Fibroblast of upper back skin (primary cell): ENCODE measurements around the gene CPXM1.

Experiments
- DNase-seq: peaks from one replicate; pipeline ENCODE4 v3.0.0-alpha.2; 2013

The CPXM1 gene

DNA sequence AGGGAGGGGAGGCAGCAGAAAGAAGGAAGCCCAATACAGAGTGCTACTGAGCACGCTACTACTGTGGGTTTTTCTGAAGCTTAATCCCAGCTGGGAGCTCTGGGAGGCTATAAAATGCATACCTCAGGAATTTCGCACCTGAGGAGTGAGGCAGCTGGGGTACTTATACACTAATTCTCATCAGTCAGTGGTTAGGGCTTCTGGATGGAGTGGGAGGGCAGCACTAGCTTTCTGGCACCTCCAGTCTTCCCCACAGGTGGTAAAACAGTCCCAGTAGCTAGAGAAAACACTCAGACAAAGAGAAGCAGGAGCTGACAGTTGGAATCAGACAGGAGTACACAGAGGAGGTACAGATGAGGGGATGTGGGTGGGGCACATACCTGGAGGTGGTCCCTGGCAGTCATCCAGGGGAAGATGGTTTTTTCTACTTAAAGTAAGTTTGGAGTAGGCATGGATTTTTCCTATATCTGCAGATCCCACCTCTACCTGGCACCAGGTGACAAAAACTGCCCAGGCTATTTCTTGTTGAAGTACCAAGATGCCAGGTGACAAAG is 37.8 kb downstream of the CPXM1 start:
- no peak for DNase-seq

DNA sequence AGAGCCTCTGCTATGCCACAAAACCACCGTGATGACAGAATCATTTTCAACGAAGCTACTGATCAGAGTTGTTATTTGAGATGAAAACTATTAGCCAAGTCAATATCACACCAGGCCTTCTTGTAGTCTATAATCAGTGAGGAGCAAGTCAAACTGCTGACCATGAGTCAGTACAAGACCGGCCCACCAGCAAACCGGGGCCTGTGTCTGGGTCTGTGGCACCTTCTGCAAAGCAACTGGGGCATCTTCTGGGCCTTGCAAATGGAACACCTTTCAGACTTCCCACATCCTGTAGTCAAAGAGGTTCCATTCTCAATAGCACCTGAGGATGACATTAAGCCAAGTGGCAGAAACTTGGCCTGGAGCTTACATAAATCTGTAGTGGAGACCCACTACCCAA is 38.5 kb downstream of the CPXM1 start:
- DNase-seq, result no peak

DNA sequence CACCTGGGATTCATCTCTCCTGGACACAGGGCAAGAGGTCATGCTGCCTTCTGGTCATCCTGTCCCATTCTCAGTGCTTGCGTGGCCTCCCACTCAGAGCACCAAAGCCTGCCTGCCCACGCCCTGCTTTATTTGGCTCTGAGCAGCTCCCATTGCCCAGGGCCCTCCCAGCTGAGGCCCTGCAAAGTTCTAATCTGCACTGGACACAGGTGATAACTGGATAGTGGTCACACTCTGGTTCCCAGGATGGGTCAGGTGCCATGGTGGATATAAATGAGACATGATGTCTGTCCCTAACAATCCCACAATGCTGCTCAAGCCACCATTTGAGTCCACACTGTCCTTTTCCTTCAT is 39.5 kb downstream of the CPXM1 start:
- DNase-seq, result no peak

DNA sequence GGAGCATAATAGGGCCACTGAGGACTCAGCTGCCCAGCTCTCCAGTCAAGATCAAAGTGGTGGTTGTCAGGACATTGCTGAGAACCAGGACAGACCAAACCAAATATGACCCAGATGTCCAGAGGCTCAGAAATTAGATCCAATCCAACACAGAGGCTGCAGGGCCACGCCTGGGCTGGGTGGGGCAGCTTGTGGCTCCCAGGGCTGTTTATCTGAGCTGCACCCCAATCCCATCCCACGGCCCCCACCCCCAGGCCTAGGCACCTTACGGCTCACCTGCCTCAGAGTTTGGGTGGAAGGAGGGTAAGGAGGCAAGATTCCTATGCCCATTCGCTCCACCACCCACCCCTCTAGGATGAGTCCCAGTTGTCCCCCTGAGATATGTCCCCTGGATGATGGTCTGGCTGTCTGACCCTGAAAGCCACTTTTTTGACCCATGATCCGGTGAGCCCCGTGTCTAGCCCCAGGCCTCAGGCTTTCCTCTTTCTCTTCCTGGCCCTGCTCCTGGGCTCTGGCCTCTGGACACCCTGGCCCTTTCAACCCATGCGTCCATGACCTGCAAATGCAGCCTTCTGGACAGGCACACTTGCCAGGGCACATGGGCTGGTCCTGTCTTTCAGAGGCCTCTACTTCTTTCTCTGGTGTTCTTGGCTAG is 40.0 kb downstream of the CPXM1 start:
- DNase-seq, result no peak

DNA sequence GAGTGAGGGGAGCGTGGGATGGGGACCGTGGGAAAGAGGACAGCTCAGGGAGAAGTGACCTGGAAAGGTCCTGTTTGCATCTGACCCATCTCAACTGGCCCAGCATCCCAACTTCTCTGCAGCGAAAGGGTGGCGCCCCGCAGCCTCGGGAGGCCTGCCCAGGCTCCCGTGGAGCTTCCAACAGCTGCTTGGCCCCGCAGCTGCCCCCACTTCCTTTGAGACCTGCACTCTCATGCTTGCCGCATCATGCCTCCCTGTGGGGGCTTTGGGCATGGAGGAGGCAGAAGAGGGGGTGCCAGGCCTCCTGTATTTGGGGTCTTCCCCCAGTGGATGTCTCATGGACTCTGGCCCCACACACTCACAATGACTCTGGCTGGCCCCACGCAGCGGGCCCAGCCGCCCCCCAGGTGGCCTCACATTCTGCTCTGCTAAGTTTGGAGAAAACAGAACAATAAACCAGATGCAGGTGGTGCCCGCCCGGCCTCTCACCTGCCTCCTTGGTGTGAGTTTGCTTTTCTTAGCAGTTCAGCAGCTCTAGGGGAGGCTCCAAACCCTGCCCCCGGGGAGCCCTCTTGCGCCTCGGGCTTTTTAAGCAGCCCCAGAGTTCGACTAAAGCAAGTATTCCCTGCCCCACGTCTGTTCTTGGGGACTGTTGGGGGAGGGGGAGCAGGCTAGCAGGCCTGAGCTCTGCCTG is 40.7 kb downstream of the CPXM1 start:
- DNase-seq, result no peak

DNA sequence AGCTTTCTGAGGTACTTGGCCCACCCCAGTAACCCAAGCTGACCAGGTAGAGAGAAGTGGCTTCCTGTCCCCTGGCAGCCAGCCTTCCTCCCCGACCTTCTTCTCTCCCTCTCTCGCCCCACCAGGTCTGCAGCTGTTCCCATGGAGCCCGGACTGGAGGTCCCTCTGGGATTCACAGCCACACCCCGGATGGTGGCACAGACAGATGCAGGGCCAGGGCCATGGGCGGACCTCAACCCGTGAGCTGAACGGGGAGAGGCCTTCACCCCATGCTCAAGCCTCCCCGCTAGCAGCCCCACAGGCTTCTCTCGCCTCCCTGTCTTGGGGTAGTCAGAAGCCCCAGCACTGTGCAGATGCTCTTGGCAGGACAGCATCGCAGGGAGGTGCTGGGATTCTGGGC is 41.3 kb downstream of the CPXM1 start:
- no peak for DNase-seq

DNA sequence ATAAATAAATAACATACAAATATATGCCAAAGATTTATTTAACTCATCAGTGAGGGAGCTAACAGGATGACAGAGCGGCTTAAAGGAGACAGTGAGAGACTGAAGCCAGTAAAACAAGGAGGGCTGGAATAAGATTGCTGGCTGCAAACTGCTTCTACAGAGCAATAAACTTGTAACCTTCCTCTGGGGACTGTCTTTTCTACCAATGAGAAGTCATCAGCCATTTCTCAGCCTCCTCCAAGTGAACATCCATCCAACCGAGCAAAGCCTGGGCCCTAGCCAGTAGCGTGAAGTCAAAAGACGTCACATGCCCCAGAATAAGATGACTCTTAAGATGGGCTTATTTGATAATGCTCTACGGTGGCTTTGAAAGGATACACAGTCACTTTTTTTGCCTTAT is 42.5 kb downstream of the CPXM1 start:
- DNase-seq, result no peak

DNA sequence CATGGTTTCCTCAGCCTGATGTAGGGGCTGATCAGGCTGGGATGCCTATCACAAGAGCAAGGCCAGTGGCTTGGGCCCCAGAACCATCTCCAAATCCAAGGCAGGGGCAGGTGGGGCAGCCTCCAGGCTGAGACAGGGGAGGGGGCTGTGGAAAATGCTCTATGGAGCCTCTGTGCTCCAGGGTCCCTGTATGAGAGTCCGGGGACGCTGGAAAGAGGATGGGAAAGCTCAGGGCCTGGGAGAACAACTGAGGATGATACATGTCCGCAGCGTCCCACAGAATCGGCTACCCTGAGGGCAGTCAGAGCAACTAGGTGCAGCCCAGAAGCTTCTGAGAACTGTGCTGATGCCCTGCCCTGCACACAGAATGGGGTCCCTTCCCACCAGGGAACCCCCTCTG is 43.4 kb downstream of the CPXM1 start:
- DNase-seq, result no peak

DNA sequence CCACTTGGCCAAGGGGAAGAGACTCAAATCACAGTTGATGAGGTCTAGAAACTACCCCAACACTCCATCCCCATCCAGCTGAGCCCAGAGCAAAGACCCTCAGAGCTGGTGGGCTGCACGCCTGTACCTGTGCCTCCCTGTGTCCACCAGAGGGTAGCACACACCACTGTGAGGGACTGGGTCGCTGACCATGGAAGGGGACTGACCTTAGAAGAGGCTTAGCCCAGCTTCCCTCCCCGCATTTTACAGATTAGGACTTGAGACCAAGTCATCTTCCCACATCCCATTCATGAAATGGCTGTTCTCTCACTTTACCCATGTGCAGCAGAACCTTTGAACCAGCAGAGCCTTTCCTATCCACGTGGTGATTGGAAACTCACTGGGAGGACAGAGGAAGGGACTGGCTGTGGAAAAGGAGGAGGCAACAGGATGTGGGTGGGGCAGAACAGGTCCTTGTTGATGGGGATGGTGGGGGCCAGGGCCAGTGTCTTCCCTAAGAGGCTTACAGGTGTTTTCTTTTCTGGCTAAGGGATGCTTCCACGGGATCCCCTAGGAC is 44.3 kb downstream of the CPXM1 start:
- DNase-seq, result peak; percentile 39

DNA sequence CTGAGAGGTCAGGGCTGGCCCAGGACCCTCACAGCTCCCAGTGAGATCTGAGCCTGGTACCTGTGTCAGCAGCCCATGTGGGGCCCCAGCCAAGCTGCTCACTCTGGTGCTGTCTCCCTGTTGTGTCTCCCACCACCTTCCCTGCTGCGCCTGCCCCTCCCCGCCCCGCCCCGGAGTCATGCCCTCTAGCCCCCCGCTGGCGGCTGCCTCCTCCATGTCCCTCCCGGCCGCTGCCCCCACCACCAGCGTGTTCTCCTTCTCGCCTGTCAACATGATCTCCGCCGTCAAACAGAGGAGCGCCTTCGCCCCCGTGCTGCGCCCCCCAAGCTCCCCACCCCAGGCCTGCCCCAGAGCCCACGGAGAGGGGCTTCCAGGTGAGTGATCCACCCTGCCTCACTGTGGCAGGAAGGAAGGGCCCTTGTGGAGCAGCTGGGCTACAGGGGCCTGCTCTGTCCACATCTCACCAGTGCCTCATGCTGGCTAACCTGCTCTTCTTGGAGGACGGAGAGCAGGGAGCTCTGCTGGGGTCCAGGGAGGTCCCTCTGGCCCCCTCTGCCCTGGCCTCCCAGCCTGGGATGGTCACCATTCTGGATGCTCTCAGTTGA is 44.9 kb downstream of the CPXM1 start:
- no peak for DNase-seq

DNA sequence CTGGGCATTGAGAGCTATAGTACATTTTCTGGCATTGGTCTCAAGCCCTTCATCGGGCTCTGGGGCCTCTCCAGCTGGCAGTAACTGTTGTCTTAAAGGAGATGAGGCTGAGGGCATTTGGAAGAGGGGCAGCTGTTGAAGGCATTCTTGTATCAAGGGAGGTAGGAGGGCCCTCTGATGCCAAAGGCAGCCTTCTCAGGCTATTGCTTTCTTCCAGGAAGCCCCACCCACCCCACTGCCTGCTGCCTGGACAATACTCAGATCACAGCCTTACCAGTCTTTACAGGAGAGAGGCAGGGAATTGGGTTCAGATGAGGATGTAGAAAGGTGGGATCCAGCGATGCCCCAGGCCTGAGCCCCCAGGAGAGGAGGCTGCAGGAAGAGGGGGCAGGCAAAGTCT is 46.0 kb downstream of the CPXM1 start:
- DNase-seq, result no peak

DNA sequence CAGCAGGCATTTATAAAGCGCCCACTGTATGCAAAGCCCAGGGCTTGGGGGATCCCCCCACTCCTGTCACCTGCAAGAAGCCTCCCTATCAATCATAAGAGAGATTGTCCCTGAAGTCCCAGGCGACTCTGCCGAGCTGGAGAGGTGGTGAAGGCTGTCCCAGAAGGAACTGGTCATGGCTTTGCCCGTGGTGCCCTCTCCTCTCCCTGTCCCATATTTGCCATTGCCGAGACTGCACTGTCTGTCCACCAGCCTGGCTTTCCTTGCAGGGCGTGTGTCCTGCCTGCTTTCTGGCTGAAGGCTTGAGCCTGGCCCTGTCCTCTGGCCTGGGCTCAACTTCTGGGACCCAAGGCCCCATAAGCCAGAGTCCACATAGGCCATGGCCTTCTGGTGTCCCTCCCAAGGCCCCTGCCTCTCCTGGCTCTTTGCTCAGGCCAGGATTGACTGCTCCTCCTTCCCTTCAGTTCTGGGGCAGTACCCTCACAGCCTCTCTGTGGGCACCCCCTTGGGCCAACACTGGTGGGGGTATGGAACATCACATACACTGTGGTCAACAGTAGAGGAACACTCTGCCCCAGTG is 46.9 kb downstream of the CPXM1 start:
- no peak for DNase-seq

DNA sequence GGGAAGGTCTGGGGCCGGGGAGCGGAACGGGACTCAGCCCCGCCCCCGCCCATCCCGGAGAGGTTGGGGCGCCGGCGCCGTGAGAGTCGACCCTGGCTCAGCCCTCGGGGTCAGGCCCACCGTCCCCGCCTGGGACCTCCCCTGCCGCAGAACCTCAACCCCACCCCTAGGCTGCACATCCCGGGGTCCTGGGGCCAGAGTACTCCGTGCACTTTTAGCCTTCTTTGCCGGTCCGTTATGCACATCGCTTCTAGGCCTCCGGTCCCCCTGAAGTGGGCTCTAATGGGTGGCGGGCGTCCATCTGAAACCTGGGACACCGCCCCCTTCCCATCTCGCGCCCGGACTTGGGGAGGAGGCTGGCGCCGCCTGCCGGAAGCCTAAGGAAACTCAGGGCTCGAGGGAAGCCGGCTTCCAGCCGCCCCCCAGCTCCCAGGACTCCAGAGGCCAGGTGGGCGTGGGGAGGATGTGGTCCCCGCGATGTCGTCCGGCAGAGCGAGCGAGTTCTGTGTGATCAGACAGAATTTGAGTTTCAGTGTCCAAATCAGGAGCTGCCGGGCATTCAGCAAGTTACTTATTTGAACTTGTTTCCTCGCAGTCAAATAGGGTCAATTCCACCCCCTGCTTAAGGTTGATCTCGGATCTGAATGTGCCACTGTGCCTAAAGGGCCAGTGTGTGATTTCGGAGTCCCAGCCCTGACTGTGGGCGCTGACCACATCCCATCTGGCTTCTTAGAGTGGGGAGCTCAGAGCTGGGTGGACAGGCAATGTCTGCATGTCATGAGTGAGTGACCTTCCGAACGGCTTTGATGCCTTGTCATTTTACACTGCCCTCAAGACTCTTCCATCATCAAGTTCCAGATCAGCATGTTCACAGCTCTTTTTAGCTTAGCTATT is 47.6 kb downstream of the CPXM1 start:
- peak; percentile 28 for DNase-seq

DNA sequence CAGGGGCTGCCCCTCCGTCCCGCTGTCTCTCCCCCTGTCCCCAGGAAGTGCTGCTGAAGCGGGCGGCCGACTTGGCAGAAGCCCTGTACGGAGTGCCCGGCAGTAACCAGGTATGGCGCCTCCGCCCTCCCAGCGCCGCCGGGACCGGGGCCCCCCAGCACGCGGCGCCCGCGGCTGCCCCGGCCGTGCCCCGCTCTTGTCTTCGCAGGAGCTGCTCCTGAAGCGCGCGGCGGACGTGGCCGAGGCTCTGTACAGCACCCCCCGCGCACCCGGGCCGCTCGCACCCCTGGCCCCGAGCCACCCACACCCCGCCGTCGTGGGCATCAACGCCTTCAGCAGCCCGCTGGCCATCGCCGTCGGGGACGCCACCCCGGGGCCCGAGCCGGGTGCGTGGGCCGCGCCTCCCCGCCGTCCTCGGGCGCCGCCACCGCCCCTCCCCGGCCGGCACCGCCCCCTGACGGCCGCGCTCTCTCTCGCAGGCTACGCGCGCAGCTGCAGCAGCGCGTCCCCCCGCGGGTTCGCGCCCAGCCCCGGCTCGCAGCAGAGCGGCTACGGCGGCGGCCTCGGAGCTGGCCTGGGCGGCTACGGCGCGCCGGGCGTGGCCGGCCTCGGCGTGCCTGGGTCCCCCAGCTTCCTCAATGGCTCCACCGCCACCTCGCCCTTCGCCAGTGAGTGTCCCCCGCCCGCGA is 48.4 kb downstream of the CPXM1 start:
- no peak for DNase-seq

DNA sequence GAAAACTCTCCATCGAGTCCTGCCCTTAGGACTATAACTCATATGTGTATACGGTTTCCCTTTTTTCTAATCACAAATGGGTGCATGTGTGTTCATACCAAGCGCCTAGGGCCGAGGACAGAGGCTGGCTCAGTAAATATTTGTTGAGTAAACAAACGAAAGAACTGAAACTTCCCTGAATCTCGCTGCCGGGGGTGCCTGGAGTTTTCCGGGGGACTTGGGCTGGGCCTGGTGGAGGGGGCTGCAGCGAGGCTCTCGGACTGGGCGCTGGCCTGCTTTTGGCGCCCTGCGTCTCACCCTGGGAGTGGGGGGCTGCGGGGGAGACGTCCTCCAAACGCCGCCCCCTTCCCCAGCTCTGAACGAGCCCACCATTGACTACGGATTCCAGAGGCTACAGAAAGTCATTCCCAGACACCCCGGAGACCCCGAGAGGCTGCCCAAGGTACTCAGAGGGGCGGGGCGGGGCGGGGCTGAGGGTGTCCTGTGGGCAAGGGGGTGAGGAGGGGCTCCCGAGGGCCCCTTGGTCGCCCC is 49.0 kb downstream of the CPXM1 start:
- DNase-seq, result no peak

DNA sequence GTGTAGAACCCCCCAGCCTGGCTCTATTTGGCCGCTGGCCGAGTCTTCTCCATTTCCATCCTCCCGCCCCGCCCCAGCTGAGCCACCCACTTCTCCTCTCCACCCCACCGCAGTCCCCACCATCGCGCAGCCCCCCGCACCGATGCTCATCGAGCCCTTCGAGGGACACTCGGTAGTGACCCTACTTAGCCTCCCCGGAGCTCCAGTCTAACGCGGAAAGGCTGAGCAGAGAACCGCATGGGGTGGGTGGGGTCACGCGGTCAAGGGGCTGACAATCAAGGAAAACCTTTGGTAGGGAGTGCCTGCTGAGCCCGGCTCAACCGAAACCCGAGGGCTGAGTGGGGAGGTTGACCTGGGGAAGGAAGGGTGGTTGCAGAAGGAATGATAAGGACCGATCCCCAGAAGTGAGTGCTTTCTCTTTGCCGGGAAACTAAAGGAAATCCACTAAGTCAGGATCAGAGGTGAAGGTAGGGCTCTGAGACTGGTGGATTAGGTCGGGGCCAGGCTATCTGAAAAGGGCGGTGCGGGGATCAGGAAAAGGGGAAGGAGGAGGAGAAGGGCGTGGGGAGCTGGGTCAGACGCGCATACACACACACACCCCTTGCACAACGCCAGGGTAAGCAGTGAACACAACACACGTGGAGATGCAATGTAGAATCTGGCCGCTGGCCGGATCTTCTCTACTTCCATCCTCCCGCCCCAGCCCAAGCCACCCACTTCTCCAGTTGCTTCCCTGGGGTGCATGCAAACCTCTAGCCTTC is 49.8 kb downstream of the CPXM1 start:
- peak; percentile 25 for DNase-seq

DNA sequence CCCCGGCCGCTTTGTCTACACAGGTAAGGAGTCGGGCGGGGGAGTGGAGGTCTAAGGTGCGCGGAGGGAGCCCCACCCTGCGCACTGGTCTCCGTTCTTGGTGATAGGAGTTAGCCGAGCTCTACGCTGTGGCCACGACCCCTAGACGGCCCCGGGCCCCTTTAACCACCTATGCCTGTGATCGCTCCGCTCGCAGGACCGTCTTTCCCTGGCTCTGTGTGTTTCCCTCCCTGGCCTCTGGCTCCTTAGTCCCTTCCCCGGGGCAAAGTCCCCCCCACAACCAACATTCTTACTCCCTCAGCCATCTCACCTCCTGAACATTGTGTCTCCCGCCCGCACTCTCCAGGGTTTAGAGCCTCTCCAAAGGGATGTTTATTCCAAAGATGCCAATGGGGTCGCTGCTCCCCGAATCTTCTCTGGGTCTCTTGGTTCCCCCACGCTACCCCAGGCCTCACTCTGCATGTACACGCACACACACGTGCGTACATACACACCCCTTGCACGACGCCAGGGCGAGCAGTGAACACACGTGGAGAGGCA is 50.4 kb downstream of the CPXM1 start:
- no peak for DNase-seq

DNA sequence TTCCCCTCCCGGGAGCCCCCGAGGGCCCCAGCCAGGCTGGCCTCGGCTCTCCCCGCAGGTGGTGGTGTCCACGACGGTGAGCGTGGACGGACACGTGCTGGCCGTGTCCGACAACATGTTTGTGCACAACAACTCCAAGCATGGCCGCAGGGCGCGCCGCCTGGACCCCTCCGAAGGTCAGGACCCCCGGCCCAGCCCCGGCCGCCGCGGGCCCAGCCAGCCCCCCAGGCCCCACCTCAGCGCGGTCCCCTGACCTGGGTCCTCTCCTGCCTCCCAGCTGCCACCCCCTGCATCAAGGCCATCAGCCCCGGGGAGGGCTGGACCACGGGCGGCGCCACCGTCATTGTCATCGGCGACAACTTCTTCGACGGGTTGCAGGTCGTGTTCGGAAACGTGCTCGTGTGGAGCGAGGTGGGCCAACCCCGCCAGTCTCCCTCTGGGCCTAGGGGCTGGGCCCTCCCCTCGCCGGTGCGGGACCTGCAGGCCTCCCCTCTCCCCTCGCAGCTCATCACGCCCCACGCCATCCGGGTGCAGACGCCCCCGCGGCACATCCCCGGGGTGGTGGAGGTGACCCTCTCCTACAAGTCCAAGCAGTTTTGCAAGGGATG is 51.0 kb downstream of the CPXM1 start:
- no peak for DNase-seq

DNA sequence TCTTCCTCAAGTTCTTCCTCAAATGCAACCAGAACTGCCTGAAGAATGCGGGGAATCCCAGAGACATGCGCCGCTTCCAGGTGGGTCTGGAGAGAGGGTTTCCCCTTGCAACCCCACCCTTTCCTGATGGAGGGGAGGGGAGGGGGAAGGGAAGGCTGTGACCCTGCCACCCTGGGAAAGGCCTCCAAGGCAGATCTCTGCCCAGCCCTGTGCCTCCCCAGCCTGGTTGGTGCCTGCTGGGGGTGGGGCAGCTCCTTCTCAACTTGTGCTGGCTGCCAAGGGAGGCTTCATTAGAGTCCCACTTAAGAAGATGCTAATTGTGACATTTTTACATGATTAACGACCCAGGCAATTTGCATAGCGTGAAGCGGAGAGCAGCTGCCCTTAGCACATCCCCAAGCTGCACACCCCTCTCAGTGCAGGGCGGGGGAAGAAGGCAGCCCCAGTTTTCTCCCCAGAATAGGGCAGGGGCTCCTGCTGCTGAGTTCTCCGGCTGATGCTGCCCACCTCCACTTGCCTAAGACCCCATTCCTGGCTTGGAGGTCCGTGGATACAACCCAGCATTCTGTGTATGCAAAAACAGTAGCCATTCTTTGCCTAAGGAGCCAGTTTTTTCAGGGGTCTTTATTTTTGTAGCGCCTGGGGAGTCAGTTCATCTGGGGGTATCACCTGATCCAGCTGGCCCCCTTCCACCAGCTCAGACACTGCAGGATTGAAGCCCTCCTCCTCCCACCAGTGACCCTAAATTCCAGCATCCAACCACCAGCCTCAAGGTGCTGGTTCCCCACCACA is 51.7 kb downstream of the CPXM1 start:
- no peak for DNase-seq
